Epithelial cell of proximal tubule (primary cell): ENCODE measurements around the gene HSF5. TPM values are rescaled to one million over a fixed set of nuclear protein-coding genes. Genes with fewer than 3 reads are reported as not detected.
"Not testable (repeated sequence)": the region's sequence is repeated elsewhere in the genome, so short reads cannot be mapped to it uniquely, and the experiment has no call there.

Experiments used
- DNase-seq: peaks from one replicate; pipeline ENCODE4 v3.0.0-alpha.2; 2011; ENCODE audit warnings: low read depth
- H3K4me3 ChIP-seq: 2 replicates; pipeline ENCODE4 v1.5.1; 2011; ENCODE audit warnings: low read depth, mild to moderate bottlenecking, low read length
- CTCF ChIP-seq: conservative IDR thresholded peaks from 2 replicates; pipeline ENCODE4 v1.5.1; 2012; ENCODE audit warnings: low read depth, mild to moderate bottlenecking, low read length
- total RNA-seq: library from RNA; depleted of rRNA; stranded (reverse); fragments of >200 nt; gene quantifications from 2 replicates; pipeline ENCODE4 v1.2.3, GENCODE V29; 2015

Gene HSF5
- total RNA-seq, 1 donor from 2014 or later, result 0.29 TPM

GRCh38 chr17:58510075-58510474 lies 21.9 kb upstream of the HSF5 start:
- no peak for DNase-seq
- TF ChIP-seq CTCF, result no peak
- H3K4me3 ChIP-seq, result no peak overlapping the region

GRCh38 chr17:58508341-58509067 lies 20.3 kb upstream of the HSF5 start:
- DNase-seq, result no peak
- H3K4me3 ChIP-seq, result no peak overlapping the region
- no peak for TF ChIP-seq CTCF

- no peak for TF ChIP-seq CTCF
- H3K4me3 ChIP-seq, result no peak overlapping the region
- no peak for DNase-seq
Observed at GRCh38 chr17:58507123-58507634, 19.0 kb upstream of the HSF5 start.

- H3K4me3 ChIP-seq, result no peak overlapping the region
- no peak for DNase-seq
- no peak for TF ChIP-seq CTCF
Observed at GRCh38 chr17:58506354-58507080, 18.3 kb upstream of the HSF5 start.

GRCh38 chr17:58504826-58505351 lies 16.7 kb upstream of the HSF5 start:
- TF ChIP-seq CTCF, result no peak
- H3K4me3 ChIP-seq, result no peak overlapping the region
- DNase-seq, result no peak

GRCh38 chr17:58503866-58504265 lies 15.7 kb upstream of the HSF5 start:
- no peak for TF ChIP-seq CTCF
- H3K4me3 ChIP-seq, result no peak overlapping the region
- DNase-seq, result no peak

GRCh38 chr17:58503134-58503533 lies 14.9 kb upstream of the HSF5 start:
- DNase-seq, H3K4me3 ChIP-seq: not testable (repeated sequence)
